Measurements from ENCODE around the gene PATJ. TPM values are rescaled to one million over a fixed set of nuclear protein-coding genes. Genes with fewer than 3 reads are reported as not detected.
A peak's percentile ranks its signal among the peaks of the same experiment; 100 is the strongest.
"Not testable (repeated sequence)": the region's sequence is repeated elsewhere in the genome, so short reads cannot be mapped to it uniquely, and the experiment has no call there.

PATJ gene
- total RNA-seq, 2 donors from 2014 or later, result 15.2 to 23.5 TPM

GRCh38 chr1:62175568-62176179, 433.4 kb downstream of the PATJ start:
- no peak for DNase-seq (ENCODE audit: low spot score)
- intact Hi-C loops (cut with DNase I), result loop anchor here (2.0 to 5.0 kb wide), 2 partner anchors 227 to 231 kb away; no protein-coding TSS in a partner anchor

GRCh38 chr1:62176597-62177312, 434.5 kb downstream of the PATJ start:
- intact Hi-C loops (cut with DNase I), result loop anchor here in 1 of 2 donors (5.0 kb wide), 1 partner anchor 226 kb away; no protein-coding TSS in a partner anchor
- no peak for DNase-seq (ENCODE audit: low spot score)

- DNase-seq (ENCODE audit: low spot score), result no peak
- intact Hi-C loops (cut with DNase I), result loop anchor here in 1 of 2 donors (5.0 kb wide), 1 partner anchor 225 kb away; no protein-coding TSS in a partner anchor
Measured at GRCh38 chr1:62177621-62178020, 435.3 kb downstream of the PATJ start.

GRCh38 chr1:62178372-62178771, 436.1 kb downstream of the PATJ start:
- DNase-seq (ENCODE audit: low spot score), result no peak
- intact Hi-C loops (cut with DNase I), result loop anchor here in 1 of 2 donors (5.0 kb wide), 1 partner anchor 224 kb away; no protein-coding TSS in a partner anchor

GRCh38 chr1:62180054-62180453, 437.8 kb downstream of the PATJ start:
- DNase-seq (ENCODE audit: low spot score); intact Hi-C loops (cut with DNase I): not testable (repeated sequence)

GRCh38 chr1:62180639-62181038, 438.4 kb downstream of the PATJ start:
- no peak for DNase-seq (ENCODE audit: low spot score)

GRCh38 chr1:62181532-62181931, 439.3 kb downstream of the PATJ start:
- intact Hi-C loops (cut with DNase I), result no loop called here
- no peak for DNase-seq (ENCODE audit: low spot score)

More at GRCh38 chr1:62180639-62181038, 438.4 kb downstream of the PATJ start:
- intact Hi-C loops (cut with DNase I), result no loop called here

- DNase-seq (ENCODE audit: low spot score); intact Hi-C loops (cut with DNase I): not testable (repeated sequence)
Measured at GRCh38 chr1:62182157-62182556, 439.9 kb downstream of the PATJ start.

GRCh38 chr1:62183164-62184020, 441.1 kb downstream of the PATJ start:
- DNase-seq (ENCODE audit: low spot score); intact Hi-C loops (cut with DNase I): not testable (repeated sequence)

GRCh38 chr1:62184336-62184735, 442.1 kb downstream of the PATJ start:
- DNase-seq (ENCODE audit: low spot score), result no peak
- intact Hi-C loops (cut with DNase I), result no loop called here

- intact Hi-C loops (cut with DNase I); DNase-seq (ENCODE audit: low spot score): not testable (repeated sequence)
Measured at GRCh38 chr1:62185233-62185632, 443.0 kb downstream of the PATJ start.

GRCh38 chr1:62185677-62186076, 443.4 kb downstream of the PATJ start:
- intact Hi-C loops (cut with DNase I), result no loop called here
- no peak for DNase-seq (ENCODE audit: low spot score)

GRCh38 chr1:62187548-62187947, 445.3 kb downstream of the PATJ start:
- DNase-seq (ENCODE audit: low spot score), result no peak
- intact Hi-C loops (cut with DNase I), result no loop called here

- intact Hi-C loops (cut with DNase I), result no loop called here
- no peak for DNase-seq (ENCODE audit: low spot score)
Measured at GRCh38 chr1:62188111-62188510, 445.8 kb downstream of the PATJ start.

- peak; percentile 75 for DNase-seq (ENCODE audit: low spot score)
- intact Hi-C loops (cut with DNase I), result no loop called here
Measured at GRCh38 chr1:62194651-62195544, 452.6 kb downstream of the PATJ start, which contains the start of gene L1TD1. L1TD1 (plus strand) TSS chr1:62194849; CDS start chr1:62206629, 11,780 bp downstream.

- intact Hi-C loops (cut with DNase I), result no loop called here
- no peak for DNase-seq (ENCODE audit: low spot score)
Measured at GRCh38 chr1:62196086-62196690, 453.9 kb downstream of the PATJ start.

GRCh38 chr1:62198069-62198780, 455.9 kb downstream of the PATJ start:
- intact Hi-C loops (cut with DNase I), result no loop called here

GRCh38 chr1:62198781-62199125, 456.5 kb downstream of the PATJ start:
- intact Hi-C loops (cut with DNase I), result no loop called here
- no peak for DNase-seq (ENCODE audit: low spot score)

More at GRCh38 chr1:62198069-62198780, 455.9 kb downstream of the PATJ start:
- peak; percentile 11 for DNase-seq (ENCODE audit: low spot score)

Measured in posterior vena cava (tissue), 2 donors.